Lower leg skin (tissue), 4 donors: ENCODE results near the gene RAPGEF3. TPM values are rescaled to one million over a fixed set of nuclear protein-coding genes. Genes with fewer than 3 reads are reported as not detected.

ENCODE experiments used
- DNase-seq, 2 donors: peaks; one replicate each; pipeline ENCODE4 v3.0.0-alpha.2; 2019; ENCODE audit warnings: low spot score in 2 of 2
- H3K4me3 ChIP-seq: fragments of 200-600 bp; sonication (generic); 2 replicates; pipeline ENCODE4 v1.5.1; 2017; ENCODE audit warnings: mild to moderate bottlenecking, low read depth; ENCODE audit not compliant: poor library complexity, severe bottlenecking
- CTCF ChIP-seq, 3 donors: fragments of 450-650 bp; IDR thresholded peaks; one replicate each; pipeline ENCODE4 v1.5.1; 2016; ENCODE audit warnings: antibody characterized with exemption in 3 of 3, mild to moderate bottlenecking in 3 of 3, moderate library complexity in 2 of 3
- POLR2A ChIP-seq, 2 donors: fragments of 450-650 bp; IDR thresholded peaks; one replicate each; pipeline ENCODE4 v1.6.1; 2016 to 2017; ENCODE audit warnings: antibody characterized with exemption in 2 of 2, mild to moderate bottlenecking in 1 of 2, moderate library complexity in 1 of 2
- WGBS, 2 donors: methylation state at CpG; one replicate each; pipeline ENCODE4 v1.1.5; 2018; 5-methylcytosine and 5-hydroxymethylcytosine counted together
- intact Hi-C: fragments of 100-400 bp; cut with DNase I; formaldehyde crosslinking; loops from one replicate; pipeline ENCODE4 v1.15.0; 2023; ENCODE audit warnings: low total_unique reads
- total RNA-seq, 4 donors: library from RNA; depleted of rRNA; stranded (reverse); fragments of >200 nt; gene quantifications; one replicate each; pipeline ENCODE4 v1.1.0, GENCODE V29; 2016

RAPGEF3 gene
- total RNA-seq, 4 donors from 2014 or later = 13.4 to 27.8 (median 18.9) TPM

GRCh38 chr12:47772738-47773061, 14.0 kb upstream of the RAPGEF3 start:
- WGBS, 2 donors = 10 to 11% methylated on average over 17 of the region's 17 CpGs
- TF ChIP-seq POLR2A (IDR thresholded peaks at IDR 0.05) (no peak), CTCF (IDR thresholded peaks at IDR 0.05) (no peak)
- DNase-seq = no peak
- no peak overlapping the region for H3K4me3 ChIP-seq
- intact Hi-C loops = no loop called here

- TF ChIP-seq POLR2A (IDR thresholded peaks at IDR 0.05) = no peak
- TF ChIP-seq CTCF (IDR thresholded peaks at IDR 0.05) = no peak
- no peak overlapping the region for H3K4me3 ChIP-seq
- intact Hi-C loops = no loop called here
- 78 to 80% methylated on average over 13 of the region's 13 CpGs for WGBS, 2 donors
- DNase-seq = no peak
Observed at GRCh38 chr12:47772094-47772660, 13.5 kb upstream of the RAPGEF3 start.

GRCh38 chr12:47771304-47771703, 12.6 kb upstream of the RAPGEF3 start:
- TF ChIP-seq POLR2A (IDR thresholded peaks at IDR 0.05) (no peak), CTCF (IDR thresholded peaks at IDR 0.05) (no peak)
- H3K4me3 ChIP-seq = no peak overlapping the region
- no peak for DNase-seq
- intact Hi-C loops = loop anchor here (2.0 kb wide), 1 partner anchor 25 kb away; no protein-coding TSS in a partner anchor
- 88 to 90% methylated on average over 6 of the region's 6 CpGs for WGBS, 2 donors

- H3K4me3 ChIP-seq = no peak overlapping the region
- no peak for DNase-seq
- intact Hi-C loops = loop anchor here (2.0 kb wide), 1 partner anchor 23 kb away; no protein-coding TSS in a partner anchor
- 75 to 88% methylated on average over 3 of the region's 3 CpGs for WGBS, 2 donors
- TF ChIP-seq POLR2A (IDR thresholded peaks at IDR 0.05) (no peak), CTCF (IDR thresholded peaks at IDR 0.05) (no peak)
Observed at GRCh38 chr12:47770086-47770726, 11.5 kb upstream of the RAPGEF3 start.

- intact Hi-C loops = loop anchor here (2.0 kb wide), 1 partner anchor 23 kb away; no protein-coding TSS in a partner anchor
- no peak for TF ChIP-seq CTCF (IDR thresholded peaks at IDR 0.05)
- no peak for TF ChIP-seq POLR2A (IDR thresholded peaks at IDR 0.05)
Observed at GRCh38 chr12:47769234-47770085, 10.8 kb upstream of the RAPGEF3 start.

More at GRCh38 chr12:47769234-47770085, 10.8 kb upstream of the RAPGEF3 start:
- DNase-seq = no peak
- H3K4me3 ChIP-seq = no peak overlapping the region
- WGBS, 2 donors = 79 to 87% methylated on average over 4 of the region's 4 CpGs
